ENCODE measurements around the gene NUDT9.

DNA sequence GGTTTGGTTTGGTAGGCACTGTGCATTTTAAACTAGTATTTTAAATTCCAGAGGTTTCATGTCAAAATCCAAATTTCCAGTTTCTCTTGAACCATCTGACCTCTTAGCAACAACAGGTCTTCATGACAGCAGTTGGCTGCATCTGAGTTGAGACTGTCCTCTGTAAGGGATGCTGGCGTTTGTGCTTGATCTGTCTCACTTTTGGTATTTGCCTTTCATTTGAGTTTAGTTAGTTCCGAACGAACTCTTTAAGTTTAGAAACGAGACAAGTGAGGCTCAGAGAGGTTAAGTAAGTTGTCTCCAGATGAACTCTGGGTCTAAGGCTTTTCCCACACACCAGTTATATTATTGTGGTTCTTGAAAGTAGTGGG, 77.7 kb downstream of the NUDT9 start:
- TF ChIP-seq CTCF (IDR thresholded peaks at IDR 0.05) (no peak), POLR2A (IDR thresholded peaks at IDR 0.05) (no peak)
